IMR-90 (cell line): ENCODE data around the gene RGS16.

Experiments used
- FOS ChIP-seq: fragments of 150-350 bp; IDR thresholded peaks from 2 replicates; pipeline ENCODE4 v1.6.1; 2016; ENCODE audit warnings: low read depth, low read length
- MAZ ChIP-seq: IDR thresholded peaks from 2 replicates; pipeline ENCODE4 v1.6.1; 2012; ENCODE audit warnings: low read depth, mild to moderate bottlenecking, low read length, improper control_type of control experiment, moderate library complexity, borderline replicate concordance
- RAD21 ChIP-seq: IDR thresholded peaks from 2 replicates; pipeline ENCODE4 v1.6.1; 2012; ENCODE audit warnings: low read length, improper control_type of control experiment
- TF ChIP-seq, protein P1 (sequence below): conservative IDR thresholded peaks from 2 replicates; pipeline ENCODE4 v1.5.1; 2012; ENCODE audit warnings: mild to moderate bottlenecking, low read depth, low read length, improper control_type of control experiment

DNA sequence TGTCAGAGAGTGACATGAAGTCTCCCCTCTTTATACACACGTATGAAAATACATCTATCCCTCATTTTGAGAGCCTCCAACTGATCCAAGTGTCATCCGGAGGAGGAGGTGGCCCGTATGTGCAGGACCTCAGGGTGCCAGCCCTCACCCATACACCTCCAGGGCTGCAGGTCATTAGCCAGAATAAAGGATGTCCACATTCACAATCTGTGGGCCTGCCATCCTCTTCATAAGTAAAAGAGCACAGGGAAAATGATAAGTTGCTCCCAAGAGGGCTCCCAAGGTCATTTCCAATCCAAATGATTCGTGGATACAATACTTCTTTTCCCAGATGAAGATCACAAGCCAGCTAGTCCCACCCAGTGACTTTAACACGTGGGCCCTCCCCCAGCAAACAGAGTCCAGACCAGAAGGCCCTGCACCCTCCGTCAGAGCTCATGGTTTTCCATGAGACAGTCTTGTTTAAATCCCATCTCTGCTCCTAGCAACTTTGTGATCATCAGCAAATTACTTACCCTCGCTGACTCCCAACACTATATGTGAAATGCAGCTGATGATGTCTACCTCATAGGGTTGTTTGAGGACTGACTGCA is 43.7 kb downstream of the RGS16 start:
- TF ChIP-seq RAD21 (no peak), MAZ (no peak), FOS (no peak)
- TF ChIP-seq, protein P1, sequence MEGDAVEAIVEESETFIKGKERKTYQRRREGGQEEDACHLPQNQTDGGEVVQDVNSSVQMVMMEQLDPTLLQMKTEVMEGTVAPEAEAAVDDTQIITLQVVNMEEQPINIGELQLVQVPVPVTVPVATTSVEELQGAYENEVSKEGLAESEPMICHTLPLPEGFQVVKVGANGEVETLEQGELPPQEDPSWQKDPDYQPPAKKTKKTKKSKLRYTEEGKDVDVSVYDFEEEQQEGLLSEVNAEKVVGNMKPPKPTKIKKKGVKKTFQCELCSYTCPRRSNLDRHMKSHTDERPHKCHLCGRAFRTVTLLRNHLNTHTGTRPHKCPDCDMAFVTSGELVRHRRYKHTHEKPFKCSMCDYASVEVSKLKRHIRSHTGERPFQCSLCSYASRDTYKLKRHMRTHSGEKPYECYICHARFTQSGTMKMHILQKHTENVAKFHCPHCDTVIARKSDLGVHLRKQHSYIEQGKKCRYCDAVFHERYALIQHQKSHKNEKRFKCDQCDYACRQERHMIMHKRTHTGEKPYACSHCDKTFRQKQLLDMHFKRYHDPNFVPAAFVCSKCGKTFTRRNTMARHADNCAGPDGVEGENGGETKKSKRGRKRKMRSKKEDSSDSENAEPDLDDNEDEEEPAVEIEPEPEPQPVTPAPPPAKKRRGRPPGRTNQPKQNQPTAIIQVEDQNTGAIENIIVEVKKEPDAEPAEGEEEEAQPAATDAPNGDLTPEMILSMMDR = no peak
